ENCODE data around the gene MYL6B.

The MYL6B gene

GRCh38 chr12:56121204-56121870 is 31.1 kb upstream of the MYL6B start:
- DNase-seq (ENCODE audit: low read depth in 2 of 2, low spot score in 1 of 2): no peak

DNA sequence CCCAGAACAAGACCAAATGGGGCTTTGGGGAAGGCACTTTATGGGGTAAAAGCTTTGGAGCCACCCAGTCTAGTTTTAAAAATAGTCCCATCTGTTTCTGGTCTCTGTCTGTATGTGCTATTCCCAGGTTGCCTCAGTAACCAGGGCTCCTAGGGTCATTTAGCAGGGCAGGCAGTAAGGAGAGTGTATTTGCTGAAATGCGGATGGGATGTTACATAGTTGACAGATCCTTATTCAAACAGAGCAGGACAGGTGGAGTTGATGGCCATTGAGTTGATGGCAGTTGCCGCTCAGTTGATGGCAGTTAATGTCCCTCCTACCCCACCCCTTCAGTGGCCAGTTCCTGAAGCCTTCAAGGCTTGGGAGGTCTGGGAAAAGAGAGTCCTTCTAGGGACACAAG is 29.8 kb upstream of the MYL6B start:
- no peak for DNase-seq (ENCODE audit: low read depth in 2 of 2, low spot score in 1 of 2)

DNA sequence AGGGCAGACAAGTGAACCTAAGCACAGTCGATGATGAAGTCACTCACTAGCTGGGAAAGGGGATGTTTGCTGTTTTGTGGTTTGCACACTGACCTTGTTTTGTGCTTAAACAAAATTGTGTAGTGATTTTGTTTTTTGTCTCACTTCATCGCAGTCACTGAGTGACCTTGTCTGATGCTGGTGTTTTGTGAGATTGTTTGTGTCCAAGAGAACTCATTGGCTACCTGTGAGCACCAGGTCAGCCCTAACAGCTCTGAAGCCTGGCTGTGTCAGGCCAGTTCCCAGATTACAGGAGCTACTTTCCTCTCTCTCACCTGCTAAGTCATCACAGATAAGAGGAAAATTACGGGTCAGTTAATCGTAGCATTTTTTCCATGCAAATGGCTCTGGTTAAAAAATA is 28.3 kb upstream of the MYL6B start:
- no peak for DNase-seq (ENCODE audit: low read depth in 2 of 2, low spot score in 1 of 2)

DNA sequence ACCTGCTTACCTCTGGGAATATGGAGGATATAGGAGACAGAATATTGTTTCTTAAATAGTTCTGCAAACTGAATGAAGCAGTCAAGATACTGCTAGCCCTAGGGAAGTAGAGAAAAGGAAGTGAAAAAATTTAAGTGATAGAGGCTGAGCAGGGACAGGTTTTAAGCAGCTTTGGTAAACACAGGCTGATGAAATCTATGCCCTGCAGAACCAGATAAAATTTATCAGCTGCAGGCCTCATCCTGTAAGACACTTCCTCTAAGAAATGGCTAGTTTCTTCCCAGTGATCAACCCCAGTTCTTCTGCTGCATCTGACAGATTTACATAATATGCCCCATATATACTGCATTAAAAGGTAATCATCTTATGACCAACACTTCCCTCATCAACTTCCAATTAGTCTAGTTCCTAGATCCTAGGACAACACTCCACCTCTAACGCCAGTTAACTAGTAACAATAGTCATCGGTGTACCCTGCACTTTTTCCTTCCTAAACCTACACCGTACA is 25.6 kb upstream of the MYL6B start:
- no peak for DNase-seq (ENCODE audit: low read depth in 2 of 2, low spot score in 1 of 2)

DNA sequence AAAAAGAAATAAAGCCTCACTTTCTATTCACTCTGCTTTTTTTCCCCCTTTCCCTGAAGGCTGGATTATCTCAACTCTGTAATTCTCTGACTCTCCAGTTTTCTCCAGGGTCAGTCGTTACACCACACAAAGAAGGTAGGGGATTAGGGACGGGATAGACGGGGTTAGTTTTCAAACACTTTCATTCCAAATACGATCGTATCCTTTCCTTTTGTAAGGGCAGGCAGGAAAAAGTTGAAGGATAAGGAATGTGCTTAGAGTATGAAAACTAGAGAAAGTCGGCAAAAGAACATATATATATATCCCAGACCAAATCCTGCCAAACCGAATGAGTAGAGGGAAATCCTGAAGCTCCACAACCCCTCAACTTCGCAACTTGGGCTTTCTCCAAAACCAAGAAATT is 24.9 kb upstream of the MYL6B start:
- no peak for DNase-seq (ENCODE audit: low read depth in 2 of 2, low spot score in 1 of 2)

DNA sequence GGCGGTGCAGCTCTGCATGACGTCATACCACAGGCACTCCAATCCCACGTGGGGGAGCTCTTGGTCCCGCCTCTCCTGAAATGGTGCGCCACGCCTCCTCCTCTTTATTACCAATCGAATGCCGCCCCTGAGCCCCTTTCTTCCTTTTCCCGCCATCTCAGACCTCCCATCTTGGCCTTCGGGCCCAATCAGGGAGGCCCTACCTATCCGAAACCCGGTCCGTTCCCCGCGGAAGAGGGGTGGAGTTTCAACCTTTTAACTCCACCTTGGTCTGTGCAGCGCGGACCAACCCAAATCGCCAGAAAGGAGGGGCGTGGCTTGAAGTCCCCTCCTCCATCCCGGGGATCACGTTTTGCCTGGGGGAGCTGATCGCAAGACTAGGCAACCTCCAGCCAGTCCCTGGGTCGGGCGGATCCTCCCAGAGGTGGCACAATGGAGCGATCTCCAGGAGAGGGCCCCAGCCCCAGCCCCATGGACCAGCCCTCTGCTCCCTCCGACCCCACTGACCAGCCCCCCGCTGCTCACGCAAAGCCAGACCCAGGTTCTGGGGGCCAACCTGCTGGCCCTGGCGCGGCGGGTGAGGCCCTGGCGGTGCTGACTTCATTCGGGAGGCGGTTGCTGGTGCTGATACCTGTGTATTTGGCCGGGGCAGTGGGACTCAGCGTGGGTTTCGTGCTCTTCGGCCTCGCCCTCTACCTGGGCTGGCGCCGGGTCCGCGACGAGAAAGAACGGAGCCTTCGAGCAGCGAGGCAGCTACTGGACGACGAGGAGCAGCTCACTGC is 24.3 kb upstream of the MYL6B start, which contains the start of gene ESYT1:
Gene ESYT1, plus strand, starts transcription at position 380 of the 782 bp plus-strand sequence. Its CDS starts 53 bp downstream, at position 433.
- peak; percentile 92 to 95 for DNase-seq (ENCODE audit: low read depth in 2 of 2, low spot score in 1 of 2)

DNA sequence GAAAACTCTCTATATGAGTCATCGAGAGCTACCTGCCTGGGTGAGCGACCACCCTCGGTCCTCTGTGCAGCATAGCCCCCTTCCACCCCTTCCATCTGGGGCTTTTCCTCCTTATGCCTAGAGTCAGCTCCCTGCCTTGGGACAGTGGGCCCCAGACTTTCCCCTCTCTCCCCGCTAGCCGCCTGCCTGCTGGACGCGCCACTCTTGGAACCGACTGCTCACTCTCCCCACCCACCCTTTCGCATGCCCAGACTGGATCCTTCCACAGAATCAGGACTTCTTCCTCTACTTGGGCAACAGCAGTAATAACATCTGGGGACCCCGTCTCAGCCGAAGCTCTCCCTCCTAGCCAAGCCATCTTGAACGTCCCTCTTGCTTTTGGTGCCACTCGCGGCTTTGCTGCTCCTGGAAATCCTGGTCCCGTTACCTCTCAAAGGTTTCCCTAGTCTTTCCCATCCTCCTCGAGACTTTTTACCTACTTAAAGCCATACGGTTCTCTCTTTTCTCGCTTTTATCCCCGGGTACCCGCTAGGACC is 23.6 kb upstream of the MYL6B start:
- DNase-seq (ENCODE audit: low read depth in 2 of 2, low spot score in 1 of 2): no peak

DNA sequence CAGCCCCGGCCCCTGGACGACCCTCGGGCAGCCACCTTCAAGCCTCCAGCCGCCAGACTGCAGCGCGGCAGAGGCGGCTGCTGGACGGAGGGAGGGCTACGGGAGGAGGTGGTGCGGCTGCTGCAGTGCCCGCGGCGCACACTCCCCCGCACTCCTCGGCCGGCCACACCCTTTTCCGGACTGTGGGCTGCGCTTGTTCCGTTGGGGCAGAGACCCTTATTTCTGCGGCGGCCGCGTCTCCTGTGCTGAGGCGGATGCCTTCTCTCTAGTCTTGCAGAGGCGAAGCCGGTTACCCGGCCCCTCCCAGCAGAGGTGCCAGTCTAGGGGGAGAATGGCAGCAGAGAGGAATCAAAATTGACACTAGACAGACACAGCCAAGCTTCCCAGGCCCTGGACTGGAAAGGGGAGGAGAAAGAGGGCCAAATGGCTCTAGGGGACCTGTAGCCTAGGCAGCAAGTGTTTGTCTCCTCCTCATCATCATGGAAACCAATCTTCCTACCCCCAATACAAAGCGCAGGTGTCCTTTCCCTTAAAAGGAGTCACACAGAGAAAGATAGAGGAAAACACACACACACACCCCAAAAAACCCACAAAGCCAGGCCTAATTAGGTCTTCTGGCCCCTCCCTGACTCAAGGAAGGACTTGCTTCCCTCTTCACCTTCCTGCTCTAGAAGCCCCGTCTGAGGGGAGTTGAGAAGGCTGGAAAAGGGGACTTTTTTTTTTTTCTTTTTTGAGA is 23.0 kb upstream of the MYL6B start:
- DNase-seq (ENCODE audit: low read depth in 2 of 2, low spot score in 1 of 2): peak in 1 of 2 donors; percentile 73

- no peak for DNase-seq (ENCODE audit: low read depth in 2 of 2, low spot score in 1 of 2)
Observed at GRCh38 chr12:56129942-56130495, 22.4 kb upstream of the MYL6B start.

DNA sequence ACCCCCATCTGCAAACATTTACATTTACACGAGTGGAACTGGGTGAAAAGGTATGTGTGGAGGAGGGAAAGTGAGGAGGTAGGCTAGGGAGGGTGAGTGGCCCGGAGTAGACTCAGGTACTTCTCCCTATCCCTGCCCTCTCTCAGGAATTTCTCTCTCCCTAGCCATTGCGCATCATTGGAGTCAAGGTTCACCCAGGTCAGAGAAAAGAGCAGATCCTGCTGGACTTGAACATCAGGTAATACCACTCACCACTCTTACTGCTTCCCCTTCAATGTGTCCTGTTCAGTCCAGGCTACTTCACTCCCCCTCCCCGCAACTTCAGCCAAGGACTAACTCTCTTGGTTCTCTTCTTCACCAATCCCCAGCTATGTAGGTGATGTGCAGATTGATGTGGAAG is 21.5 kb upstream of the MYL6B start:
- no peak for DNase-seq (ENCODE audit: low read depth in 2 of 2, low spot score in 1 of 2)

GRCh38 chr12:56134897-56135296 is 17.5 kb upstream of the MYL6B start:
- no peak for DNase-seq (ENCODE audit: low read depth in 2 of 2, low spot score in 1 of 2)

GRCh38 chr12:56137853-56138571 is 14.4 kb upstream of the MYL6B start:
- DNase-seq (ENCODE audit: low read depth in 2 of 2, low spot score in 1 of 2): no peak

- DNase-seq (ENCODE audit: low read depth in 2 of 2, low spot score in 1 of 2): no peak
Observed at GRCh38 chr12:56141946-56142784, 10.2 kb upstream of the MYL6B start.

- no peak for DNase-seq (ENCODE audit: low read depth in 2 of 2, low spot score in 1 of 2)
Observed at GRCh38 chr12:56143217-56143616, 9.2 kb upstream of the MYL6B start.

- DNase-seq (ENCODE audit: low read depth in 2 of 2, low spot score in 1 of 2): no peak
Observed at GRCh38 chr12:56143870-56144269, 8.5 kb upstream of the MYL6B start.

GRCh38 chr12:56145217-56145616 is 7.2 kb upstream of the MYL6B start:
- DNase-seq (ENCODE audit: low read depth in 2 of 2, low spot score in 1 of 2): no peak

GRCh38 chr12:56146492-56147460 is 5.6 kb upstream of the MYL6B start:
- no peak for DNase-seq (ENCODE audit: low read depth in 2 of 2, low spot score in 1 of 2)

GRCh38 chr12:56150563-56150962 is 1.8 kb upstream of the MYL6B start:
- no peak for DNase-seq (ENCODE audit: low read depth in 2 of 2, low spot score in 1 of 2)

Data from stimulated activated CD8-positive, alpha-beta memory T cell treated with anti-CD3 and anti-CD28 coated beads, Interleukin-4, amount 100 ng/mL, for 4 hours (primary cell).